K562 (cell line): Measurements from ENCODE around the gene CERS5. TPM values are rescaled to one million over a fixed set of nuclear protein-coding genes. Genes with fewer than 3 reads are reported as not detected.

ENCODE experiments used
- ADNP ChIP-seq: fragments of 200-800 bp; sonication (Bioruptor generic); IDR thresholded peaks from 2 replicates; pipeline ENCODE4 v1.6.1; 2016; ENCODE audit warnings: missing genetic modification characterization, missing compliant biosample characterization
- CBX1 ChIP-seq: sonication (generic); IDR thresholded peaks from 2 replicates; pipeline ENCODE4 v1.6.1; 2016; ENCODE audit warnings: antibody characterized with exemption, low read depth, mild to moderate bottlenecking
- CCNT2 ChIP-seq: IDR thresholded peaks from 2 replicates; pipeline ENCODE4 v1.6.1; 2011; ENCODE audit warnings: borderline replicate concordance, low read depth, mild to moderate bottlenecking, moderate library complexity, mixed read lengths, low read length; ENCODE audit not compliant: insufficient read length; ENCODE audit errors: extremely low read depth
- CHD2 ChIP-seq: IDR thresholded peaks from 2 replicates; pipeline ENCODE4 v1.6.1; 2011; ENCODE audit warnings: low read depth, low read length
- FOXK1 ChIP-seq: sonication (generic); formaldehyde crosslinking; IDR thresholded peaks from 2 replicates; pipeline ENCODE4 v1.8.0; 2022; ENCODE audit warnings: missing genetic modification reagents, mild to moderate bottlenecking, borderline replicate concordance
- GABPB1 ChIP-seq: sonication (generic); formaldehyde crosslinking; IDR thresholded peaks from 2 replicates; pipeline ENCODE4 v1.8.0; 2022; ENCODE audit warnings: mild to moderate bottlenecking, missing genetic modification reagents
- HNRNPLL ChIP-seq: fragments of 200-400 bp; formaldehyde crosslinking; IDR thresholded peaks from 2 replicates; pipeline ENCODE4 v1.6.1; 2017; ENCODE audit warnings: low read length, low read depth, mild to moderate bottlenecking; ENCODE audit not compliant: poor library complexity, severe bottlenecking
- KDM5B ChIP-seq: fragments of 200-600 bp; sonication (generic); IDR thresholded peaks from 2 replicates; pipeline ENCODE4 v1.6.1; 2012; ENCODE audit warnings: low read depth, mild to moderate bottlenecking, moderate library complexity, low read length, control low read depth, inconsistent platforms; ENCODE audit not compliant: insufficient replicate concordance
- KLF1 ChIP-seq: fragments of 450-650 bp; IDR thresholded peaks from 2 replicates; pipeline ENCODE4 v1.6.1; 2016; ENCODE audit warnings: missing genetic modification characterization, missing compliant biosample characterization
- MAFF ChIP-seq: IDR thresholded peaks from 2 replicates; pipeline ENCODE4 v1.6.1; 2012; ENCODE audit warnings: low read length, improper control_type of control experiment
- MXI1 ChIP-seq: IDR thresholded peaks from 2 replicates; pipeline ENCODE4 v1.6.1; 2011; ENCODE audit warnings: low read depth, mild to moderate bottlenecking, improper control_type of control experiment, low read length
- POLR2B ChIP-seq: fragments of 450-650 bp; IDR thresholded peaks from 2 replicates; pipeline ENCODE4 v1.6.1; 2018; ENCODE audit warnings: low read depth; ENCODE audit not compliant: partially characterized antibody
- SIN3B ChIP-seq: fragments of 450-650 bp; IDR thresholded peaks from 2 replicates; pipeline ENCODE4 v1.6.1; 2017; ENCODE audit warnings: low read depth, mild to moderate bottlenecking, moderate library complexity
- SMARCA4 ChIP-seq: fragments of 450-650 bp; IDR thresholded peaks from 2 replicates; pipeline ENCODE4 v1.6.1; 2016
- TEAD1 ChIP-seq, 2 experiments: fragments of 450-650 bp in 1 of 2; sonication (generic) in 1 of 2; formaldehyde crosslinking; IDR thresholded peaks; 2 replicates each; pipeline versions ENCODE4 v1.4.0 to v1.8.0; 2020 to 2022; ENCODE audit warnings: mild to moderate bottlenecking in 2 of 2, missing genetic modification reagents in 1 of 2
- ZBTB7A ChIP-seq: IDR thresholded peaks from 2 replicates; pipeline ENCODE4 v1.6.1; 2011; ENCODE audit warnings: low read depth, mild to moderate bottlenecking, low read length, moderate library complexity, borderline replicate concordance; ENCODE audit not compliant: control insufficient read depth
- ZNF184 ChIP-seq: sonication (generic); formaldehyde crosslinking; IDR thresholded peaks from 2 replicates; pipeline ENCODE4 v1.5.0; 2020; ENCODE audit warnings: missing genetic modification reagents
- polyA plus RNA-seq, 8 experiments: library from polyadenylated mRNA; depleted of rRNA in 4 of 8; stranded (reverse) in 5 of 8; unstranded in 3 of 8; fragments of >200 nt; fragmentation: Nextera tagmentation in 2 of 8; fragmentation: Illumina TruSeq in 1 of 8; extraction: Ambion mirVana in 2 of 8; extraction: Trizol in 1 of 8; gene quantifications; 2 replicates each; pipeline versions ENCODE4 v1.2.1 to v1.2.3, GENCODE V29; 2011 to 2014; ENCODE audit warnings: inconsistent platforms in 1 of 8, missing spikeins in 1 of 8
- total RNA-seq, 7 experiments: library from RNA; depleted of rRNA in 6 of 7; stranded (reverse); fragments of >200 nt in 6 of 7; fragmentation: Illumina TruSeq in 2 of 7; extraction: Trizol in 2 of 7; gene quantifications; 2 replicates each; pipeline versions ENCODE4 v1.2.1 to v1.2.3, GENCODE V29; 2011 to 2021; ENCODE audit warnings: low replicate concordance in 1 of 7
- TF ChIP-seq, protein P1 (sequence below): fragments of 250-450 bp; sonication (Bioruptor Pico); IDR thresholded peaks from 2 replicates; pipeline ENCODE4 v1.4.0; 2020
- TF ChIP-seq, protein P2 (sequence below): fragments of 450-650 bp; formaldehyde crosslinking; IDR thresholded peaks from 2 replicates; pipeline ENCODE4 v1.4.0; 2020; ENCODE audit warnings: mild to moderate bottlenecking, moderate library complexity
- TF ChIP-seq, protein P3 (sequence below): fragments of 450-650 bp; IDR thresholded peaks from 2 replicates; pipeline ENCODE4 v1.6.1; 2016; ENCODE audit warnings: low read depth, mild to moderate bottlenecking, moderate library complexity

Gene CERS5
- total and polyA plus RNA-seq, 9 of the 15 experiments (the other 6 are each of a cell fraction or from before 2014, with no cell fraction given), result 6.1 to 47.5 (median 17.8) TPM

GRCh38 chr12:50167049-50167828 is at the start of gene CERS5 (continued):
- TF ChIP-seq, protein P1, sequence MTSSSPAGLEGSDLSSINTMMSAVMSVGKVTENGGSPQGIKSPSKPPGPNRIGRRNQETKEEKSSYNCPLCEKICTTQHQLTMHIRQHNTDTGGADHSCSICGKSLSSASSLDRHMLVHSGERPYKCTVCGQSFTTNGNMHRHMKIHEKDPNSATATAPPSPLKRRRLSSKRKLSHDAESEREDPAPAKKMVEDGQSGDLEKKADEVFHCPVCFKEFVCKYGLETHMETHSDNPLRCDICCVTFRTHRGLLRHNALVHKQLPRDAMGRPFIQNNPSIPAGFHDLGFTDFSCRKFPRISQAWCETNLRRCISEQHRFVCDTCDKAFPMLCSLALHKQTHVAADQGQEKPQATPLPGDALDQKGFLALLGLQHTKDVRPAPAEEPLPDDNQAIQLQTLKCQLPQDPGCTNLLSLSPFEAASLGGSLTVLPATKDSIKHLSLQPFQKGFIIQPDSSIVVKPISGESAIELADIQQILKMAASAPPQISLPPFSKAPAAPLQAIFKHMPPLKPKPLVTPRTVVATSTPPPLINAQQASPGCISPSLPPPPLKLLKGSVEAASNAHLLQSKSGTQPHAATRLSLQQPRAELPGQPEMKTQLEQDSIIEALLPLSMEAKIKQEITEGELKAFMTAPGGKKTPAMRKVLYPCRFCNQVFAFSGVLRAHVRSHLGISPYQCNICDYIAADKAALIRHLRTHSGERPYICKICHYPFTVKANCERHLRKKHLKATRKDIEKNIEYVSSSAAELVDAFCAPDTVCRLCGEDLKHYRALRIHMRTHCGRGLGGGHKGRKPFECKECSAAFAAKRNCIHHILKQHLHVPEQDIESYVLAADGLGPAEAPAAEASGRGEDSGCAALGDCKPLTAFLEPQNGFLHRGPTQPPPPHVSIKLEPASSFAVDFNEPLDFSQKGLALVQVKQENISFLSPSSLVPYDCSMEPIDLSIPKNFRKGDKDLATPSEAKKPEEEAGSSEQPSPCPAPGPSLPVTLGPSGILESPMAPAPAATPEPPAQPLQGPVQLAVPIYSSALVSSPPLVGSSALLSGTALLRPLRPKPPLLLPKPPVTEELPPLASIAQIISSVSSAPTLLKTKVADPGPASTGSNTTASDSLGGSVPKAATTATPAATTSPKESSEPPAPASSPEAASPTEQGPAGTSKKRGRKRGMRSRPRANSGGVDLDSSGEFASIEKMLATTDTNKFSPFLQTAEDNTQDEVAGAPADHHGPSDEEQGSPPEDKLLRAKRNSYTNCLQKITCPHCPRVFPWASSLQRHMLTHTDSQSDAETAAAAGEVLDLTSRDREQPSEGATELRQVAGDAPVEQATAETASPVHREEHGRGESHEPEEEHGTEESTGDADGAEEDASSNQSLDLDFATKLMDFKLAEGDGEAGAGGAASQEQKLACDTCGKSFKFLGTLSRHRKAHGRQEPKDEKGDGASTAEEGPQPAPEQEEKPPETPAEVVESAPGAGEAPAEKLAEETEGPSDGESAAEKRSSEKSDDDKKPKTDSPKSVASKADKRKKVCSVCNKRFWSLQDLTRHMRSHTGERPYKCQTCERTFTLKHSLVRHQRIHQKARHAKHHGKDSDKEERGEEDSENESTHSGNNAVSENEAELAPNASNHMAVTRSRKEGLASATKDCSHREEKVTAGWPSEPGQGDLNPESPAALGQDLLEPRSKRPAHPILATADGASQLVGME (CRISPR knock-in tag), result peak; percentile 60; the same call in 1 of the 2 replicates
- TF ChIP-seq MXI1 (peak; percentile 77), HNRNPLL (peak; percentile 94), POLR2B (peak; percentile 37), KDM5B (peak; percentile 77), ZBTB7A (peak; percentile 43; the same call in 1 of the 2 replicates), CHD2 (0 out of 2 replicates have a peak, but pooled peaks have one; percentile 19), GABPB1 (CRISPR knock-in tag) (peak; percentile 56), CBX1 (peak; percentile 68; the same call in 1 of the 2 replicates), ZNF184 (CRISPR knock-in tag) (no peak), SIN3B (peak; percentile 25; the same call in 1 of the 2 replicates), SMARCA4 (peak; percentile 1; the same call in 1 of the 2 replicates), TEAD1 (CRISPR knock-in tag; IDR thresholded peaks at IDR 0.05) (0 out of 4 replicates have a peak, but pooled peaks of 1 of the 2 experiments have one; percentile 39), KLF1 (tag) (peak; percentile 74; the same call in 1 of the 2 replicates), FOXK1 (CRISPR knock-in tag) (peak; percentile 24; the same call in 1 of the 2 replicates), MAFF (no peak), ADNP (tag) (no peak), CCNT2 (peak; percentile 90)
- TF ChIP-seq, protein P2, sequence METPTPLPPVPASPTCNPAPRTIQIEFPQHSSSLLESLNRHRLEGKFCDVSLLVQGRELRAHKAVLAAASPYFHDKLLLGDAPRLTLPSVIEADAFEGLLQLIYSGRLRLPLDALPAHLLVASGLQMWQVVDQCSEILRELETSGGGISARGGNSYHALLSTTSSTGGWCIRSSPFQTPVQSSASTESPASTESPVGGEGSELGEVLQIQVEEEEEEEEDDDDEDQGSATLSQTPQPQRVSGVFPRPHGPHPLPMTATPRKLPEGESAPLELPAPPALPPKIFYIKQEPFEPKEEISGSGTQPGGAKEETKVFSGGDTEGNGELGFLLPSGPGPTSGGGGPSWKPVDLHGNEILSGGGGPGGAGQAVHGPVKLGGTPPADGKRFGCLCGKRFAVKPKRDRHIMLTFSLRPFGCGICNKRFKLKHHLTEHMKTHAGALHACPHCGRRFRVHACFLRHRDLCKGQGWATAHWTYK (CRISPR knock-in tag), result peak; percentile 75
- TF ChIP-seq, protein P3, sequence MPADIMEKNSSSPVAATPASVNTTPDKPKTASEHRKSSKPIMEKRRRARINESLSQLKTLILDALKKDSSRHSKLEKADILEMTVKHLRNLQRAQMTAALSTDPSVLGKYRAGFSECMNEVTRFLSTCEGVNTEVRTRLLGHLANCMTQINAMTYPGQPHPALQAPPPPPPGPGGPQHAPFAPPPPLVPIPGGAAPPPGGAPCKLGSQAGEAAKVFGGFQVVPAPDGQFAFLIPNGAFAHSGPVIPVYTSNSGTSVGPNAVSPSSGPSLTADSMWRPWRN, result no peak
